Heart right ventricle (tissue), 16 donors: ENCODE results near the gene C3. TPM values are rescaled to one million over a fixed set of nuclear protein-coding genes. Genes with fewer than 3 reads are reported as not detected.
"Not testable (repeated sequence)": the region's sequence is repeated elsewhere in the genome, so short reads cannot be mapped to it uniquely, and the experiment has no call there.

Source experiments
- ATAC-seq, 8 donors: fragments of 200-7000 bp; cut with Tn5 transposase; one replicate each; pipeline ENCODE4 v1.9.1; 2020; ENCODE audit warnings: mild to moderate bottlenecking in 8 of 8, moderate library complexity in 8 of 8, moderate number of reproducible peaks in 1 of 8
- DNase-seq, 2 donors: peaks; one replicate each; pipeline ENCODE4 v3.0.0-alpha.2; 2020
- H3K27ac ChIP-seq, 10 donors: fragments of 200-600 bp; sonication (generic) in 2 of 10; one replicate each; pipeline versions ENCODE4 v1.5.0 to v1.8.0; 2020 to 2022; ENCODE audit warnings: mild to moderate bottlenecking in 3 of 10
- H3K27me3 ChIP-seq, 7 donors: fragments of 200-600 bp; one replicate each; pipeline ENCODE4 v1.8.0; 2021 to 2022; ENCODE audit warnings: mild to moderate bottlenecking in 2 of 7
- H3K36me3 ChIP-seq, 9 donors: fragments of 200-600 bp; sonication (generic) in 1 of 9; one replicate each; pipeline versions ENCODE4 v1.5.0 to v1.8.0; 2020 to 2022; ENCODE audit warnings: mild to moderate bottlenecking in 2 of 9
- H3K4me1 ChIP-seq, 9 donors: fragments of 200-600 bp; sonication (generic) in 1 of 9; one replicate each; pipeline versions ENCODE4 v1.5.0 to v1.8.0; 2020 to 2022; ENCODE audit warnings: mild to moderate bottlenecking in 4 of 9
- H3K4me3 ChIP-seq, 10 donors: fragments of 200-600 bp; sonication (generic) in 2 of 10; one replicate each; pipeline versions ENCODE4 v1.5.0 to v1.8.0; 2020 to 2022; ENCODE audit warnings: mild to moderate bottlenecking in 7 of 10, moderate library complexity in 2 of 10
- H3K9me3 ChIP-seq, 11 donors: fragments of 200-600 bp in 10 of 11; sonication (generic) in 2 of 11; one replicate each; pipeline versions ENCODE4 v1.5.0 to v1.8.0; 2013 to 2022; ENCODE audit warnings: mild to moderate bottlenecking in 2 of 11, control low read depth in 1 of 11, moderate library complexity in 1 of 11
- CTCF ChIP-seq, 9 donors: fragments of 200-600 bp; sonication (generic) in 2 of 9; IDR thresholded peaks; one replicate each; pipeline versions ENCODE4 v1.5.0 to v1.8.0; 2021 to 2022; ENCODE audit warnings: antibody characterized with exemption in 9 of 9, mild to moderate bottlenecking in 5 of 9, moderate library complexity in 1 of 9
- WGBS, 2 donors: extraction: QIAGEN DNeasy Blood & Tissue Kit; methylation state at CpG; one replicate each; pipeline ENCODE4 v1.1.7; 2013; ENCODE audit warnings: inconsistent platforms in 1 of 2; 5-methylcytosine and 5-hydroxymethylcytosine counted together
- intact Hi-C, 10 donors: fragments of 100-400 bp; cut with DNase I; formaldehyde crosslinking; loops; one replicate each; pipeline versions ENCODE4 v1.11.1 to v1.14.2; 2022
- polyA plus RNA-seq, 2 donors: library from polyadenylated mRNA; stranded (reverse); fragments of 200-250 nt; gene quantifications; one replicate each; pipeline ENCODE4 v1.2.3, GENCODE V29; 2013
- total RNA-seq, 10 donors: library from RNA; stranded (reverse); fragmentation: NEBNext Ultra II Directional in 3 of 10; extraction: Animal tissue kit (Norgen Biotek cat#: 25700) in 3 of 10; gene quantifications; one replicate each; pipeline versions ENCODE4 v1.2.1 to v1.2.4, GENCODE V29; 2021 to 2023
- donor health status: Arrhythmogenic right ventricular cardiomyopathy.
- donor health status: ischemic (EF 13 %, LVEDD 7.1; RV severe dilation, severe dysfunction).
- donor health status: healthy with polysubstance abuse.
- donor health status: DM: no; HTN: yes; CAD: no.
- donor health status: DM: no; HTN: no; CAD: no.
- donor health status: ischemic (EF 25% LVEDD 6.9; RV normal size, moderate dysfunction).
- donor health status: ischemic (EF 25% LVEDD 5.7; RV mildly dilated, moderate dysfunction).
- donor health status: healthy.
- donor health status: DM: yes; HTN: yes; CAD: no.
- donor health status: Ischemic cardiomyopathy.
- donor health status: ischemic (EF 35%, LVEDD 5.7; RV mildly dilated, moderate dysfunction).
- donor health status: nonischemic (EF 11% LVEDD 7.7; RV severe dilation, severe dysfunction).
- donor health status: DM: yes; HTN: yes; CAD: no.
- donor health status: PGD.
- donor health status: ischemic (EF 29% LVEDD 5.4; RV normal size, mild dysfunction).
- donor health status: nonischemic (EF 23%, LVEDD 6.1; RV moderate dilation, normal function).

The C3 gene
- total and polyA plus RNA-seq, 12 donors: 23.0 to 475 (median 170) TPM

DNA sequence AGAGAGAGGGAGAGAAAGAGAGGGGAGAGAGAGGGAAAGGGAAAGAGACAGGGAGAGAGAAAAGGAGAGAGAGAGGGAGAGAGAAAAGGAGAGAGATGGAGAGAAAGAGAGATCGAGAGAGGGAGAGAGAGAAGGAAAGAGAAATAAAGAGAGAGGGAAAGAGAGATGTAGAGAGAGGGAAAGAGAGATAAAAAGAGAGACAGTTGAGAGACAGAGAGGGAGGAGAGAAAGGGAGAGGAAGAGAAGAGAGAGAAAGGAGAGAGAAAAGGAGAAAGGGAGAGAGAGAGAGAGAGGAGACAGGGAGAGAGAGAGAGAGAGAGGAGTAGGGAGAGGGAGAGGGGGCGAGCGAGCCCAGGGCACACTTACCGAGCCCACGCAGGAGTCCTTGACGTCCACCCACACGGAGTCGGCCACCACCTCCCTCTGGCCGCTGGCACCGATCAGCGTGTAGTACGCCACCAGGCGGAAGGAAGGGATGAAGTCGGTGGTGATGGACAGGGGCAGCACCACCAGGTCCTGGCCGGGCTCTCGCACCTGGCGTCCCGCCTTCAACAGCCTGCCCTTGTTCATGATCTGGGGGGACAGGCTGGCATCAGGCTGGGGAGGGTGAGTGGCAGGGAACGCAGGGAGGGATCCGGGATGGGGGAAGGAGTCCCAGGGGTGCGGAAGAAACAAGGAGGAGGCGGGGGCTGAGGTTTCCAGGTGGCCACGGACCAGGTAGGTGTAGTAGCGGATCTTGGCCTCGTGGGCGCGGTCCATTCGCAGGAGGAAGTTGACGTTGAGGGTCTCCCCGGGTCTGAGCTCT, 10.0 kb downstream of the C3 start:
- DNase-seq: no peak
- TF ChIP-seq CTCF (IDR thresholded peaks at IDR 0.05): no peak
- intact Hi-C loops: no loop called here
- Histone ChIP-seq H3K27ac (no peak overlapping the region), H3K27me3 (peaks cover 0 to 58% (median 44%) of the 10 kb centered on the region in 7 donors), H3K4me1 (no peaks in the 10 kb centered on the region), H3K36me3 (peaks cover 0 to 7% (median 0%) of the 10 kb centered on the region in 9 donors), H3K9me3 (no peaks in the 10 kb centered on the region), H3K4me3 (no peak overlapping the region)
- no peak for ATAC-seq
- WGBS, 2 donors: 19 to 21% methylated on average over 29 to 30 of the region's 30 CpGs

- DNase-seq (no peak), ATAC-seq (no peak)
- H3K9me3 ChIP-seq: no peaks in the 10 kb centered on the region
- peaks cover 0 to 9% (median 0%) of the 10 kb centered on the region in 9 donors for H3K36me3 ChIP-seq
- no peaks in the 10 kb centered on the region for H3K4me1 ChIP-seq
- H3K27me3 ChIP-seq: peaks cover 0 to 54% (median 44%) of the 10 kb centered on the region in 7 donors
- 44 to 47% methylated on average over 14 of the region's 14 CpGs for WGBS, 2 donors
- no peak overlapping the region for H3K27ac ChIP-seq
- no peak for TF ChIP-seq CTCF (IDR thresholded peaks at IDR 0.05)
- intact Hi-C loops: no loop called here
- H3K4me3 ChIP-seq: no peak overlapping the region
These were observed 10.9 kb downstream of the C3 start for GRCh38 chr19:6709549-6709948.

- H3K4me1 ChIP-seq, intact Hi-C loops, ATAC-seq, H3K27ac ChIP-seq, H3K9me3 ChIP-seq, H3K4me3 ChIP-seq, DNase-seq: not testable (repeated sequence)
- Histone ChIP-seq H3K36me3 (peaks cover 0 to 11% (median 0%) of the 10 kb centered on the region in 9 donors), H3K27me3 (peaks cover 0 to 48% (median 44%) of the 10 kb centered on the region in 7 donors)
- WGBS, 2 donors: 83% methylated on average over 12 of the region's 12 CpGs
These were observed 11.5 kb downstream of the C3 start for GRCh38 chr19:6708913-6709312.

GRCh38 chr19:6708346-6708745, 12.1 kb downstream of the C3 start:
- ATAC-seq (no peak), DNase-seq (no peak)
- intact Hi-C loops: no loop called here
- TF ChIP-seq CTCF (IDR thresholded peaks at IDR 0.05): no peak
- H3K36me3 ChIP-seq: peaks cover 0 to 15% (median 0%) of the 10 kb centered on the region in 9 donors
- H3K9me3 ChIP-seq: no peaks in the 10 kb centered on the region
- H3K4me3 ChIP-seq: no peak overlapping the region
- no peak overlapping the region for H3K27ac ChIP-seq
- WGBS, 2 donors: 71 to 74% methylated on average over 3 of the region's 3 CpGs
- H3K4me1 ChIP-seq: no peaks in the 10 kb centered on the region
- peaks cover 0 to 51% (median 44%) of the 10 kb centered on the region in 7 donors for H3K27me3 ChIP-seq

- no peaks in the 10 kb centered on the region for H3K4me1 ChIP-seq
- peaks cover 0 to 15% (median 0%) of the 10 kb centered on the region in 9 donors for H3K36me3 ChIP-seq
- intact Hi-C loops: no loop called here
- no peak overlapping the region for H3K4me3 ChIP-seq
- ATAC-seq (no peak), DNase-seq (no peak)
- no peak for TF ChIP-seq CTCF (IDR thresholded peaks at IDR 0.05)
- H3K27ac ChIP-seq: no peak overlapping the region
- H3K27me3 ChIP-seq: peaks cover 0 to 51% (median 44%) of the 10 kb centered on the region in 7 donors
- H3K9me3 ChIP-seq: no peaks in the 10 kb centered on the region
- 75 to 79% methylated on average over 14 to 16 of the region's 16 CpGs for WGBS, 2 donors
These were observed 12.8 kb downstream of the C3 start for GRCh38 chr19:6707658-6708018.
